ENCODE results near the gene SRPK2.

GRCh38 chr7:105101864-105102263, 286.9 kb downstream of the SRPK2 start:
- TF ChIP-seq POLR2A (IDR thresholded peaks at IDR 0.05; ENCODE audit: extremely low read depth, insufficient read length): no peak
- no peak for TF ChIP-seq CTCF (IDR thresholded peaks at IDR 0.05; ENCODE audit: low read depth, low read length)
- TF ChIP-seq MYC (IDR thresholded peaks at IDR 0.05; ENCODE audit: low read depth, low read length): no peak
- TF ChIP-seq MAX (IDR thresholded peaks at IDR 0.05; ENCODE audit: low read depth, low read length): no peak

Measured in NB4 (cell line).